Activated CD4-positive, alpha-beta T cell treated with anti-CD3 and anti-CD28 coated beads, Interleukin-2, amount 50 U/mL, for 48 hours (primary cell): ENCODE data around the gene IL4R.

Experiments
- DNase-seq, 2 experiments: peaks; one replicate each; pipeline ENCODE4 v3.0.0-alpha.2; 2020

Gene IL4R

DNA sequence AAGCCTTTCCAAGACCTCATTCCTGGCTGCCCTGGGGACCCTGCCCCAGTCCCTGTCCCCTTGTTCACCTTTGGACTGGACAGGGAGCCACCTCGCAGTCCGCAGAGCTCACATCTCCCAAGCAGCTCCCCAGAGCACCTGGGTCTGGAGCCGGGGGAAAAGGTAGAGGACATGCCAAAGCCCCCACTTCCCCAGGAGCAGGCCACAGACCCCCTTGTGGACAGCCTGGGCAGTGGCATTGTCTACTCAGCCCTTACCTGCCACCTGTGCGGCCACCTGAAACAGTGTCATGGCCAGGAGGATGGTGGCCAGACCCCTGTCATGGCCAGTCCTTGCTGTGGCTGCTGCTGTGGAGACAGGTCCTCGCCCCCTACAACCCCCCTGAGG lies 49.5 kb downstream of the IL4R start:
- DNase-seq, result no peak

DNA sequence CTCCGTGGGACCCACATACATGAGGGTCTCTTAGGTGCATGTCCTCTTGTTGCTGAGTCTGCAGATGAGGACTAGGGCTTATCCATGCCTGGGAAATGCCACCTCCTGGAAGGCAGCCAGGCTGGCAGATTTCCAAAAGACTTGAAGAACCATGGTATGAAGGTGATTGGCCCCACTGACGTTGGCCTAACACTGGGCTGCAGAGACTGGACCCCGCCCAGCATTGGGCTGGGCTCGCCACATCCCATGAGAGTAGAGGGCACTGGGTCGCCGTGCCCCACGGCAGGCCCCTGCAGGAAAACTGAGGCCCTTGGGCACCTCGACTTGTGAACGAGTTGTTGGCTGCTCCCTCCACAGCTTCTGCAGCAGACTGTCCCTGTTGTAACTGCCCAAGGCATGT lies 50.0 kb downstream of the IL4R start:
- no peak for DNase-seq

DNA sequence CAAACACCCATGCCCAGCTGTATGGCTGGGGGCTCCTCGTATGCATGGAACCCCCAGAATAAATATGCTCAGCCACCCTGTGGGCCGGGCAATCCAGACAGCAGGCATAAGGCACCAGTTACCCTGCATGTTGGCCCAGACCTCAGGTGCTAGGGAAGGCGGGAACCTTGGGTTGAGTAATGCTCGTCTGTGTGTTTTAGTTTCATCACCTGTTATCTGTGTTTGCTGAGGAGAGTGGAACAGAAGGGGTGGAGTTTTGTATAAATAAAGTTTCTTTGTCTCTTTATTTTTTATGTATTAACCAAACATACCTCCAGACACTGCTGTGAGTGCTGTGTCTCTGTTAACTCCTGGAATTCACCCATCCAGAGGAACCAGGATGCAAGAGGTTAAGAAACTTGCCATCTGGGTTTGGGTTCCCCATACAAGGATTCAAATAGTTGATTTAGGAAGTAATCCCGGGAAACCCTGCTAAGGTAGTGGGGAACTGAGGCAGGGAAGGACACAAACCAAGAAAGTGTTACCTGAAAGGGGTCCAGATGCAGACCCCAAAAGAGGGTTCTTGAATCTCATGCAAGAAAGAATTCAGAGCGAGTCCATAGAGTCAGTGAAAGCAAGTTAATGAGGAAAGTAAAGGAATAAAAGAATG lies 50.8 kb downstream of the IL4R start:
- DNase-seq, result no peak

DNA sequence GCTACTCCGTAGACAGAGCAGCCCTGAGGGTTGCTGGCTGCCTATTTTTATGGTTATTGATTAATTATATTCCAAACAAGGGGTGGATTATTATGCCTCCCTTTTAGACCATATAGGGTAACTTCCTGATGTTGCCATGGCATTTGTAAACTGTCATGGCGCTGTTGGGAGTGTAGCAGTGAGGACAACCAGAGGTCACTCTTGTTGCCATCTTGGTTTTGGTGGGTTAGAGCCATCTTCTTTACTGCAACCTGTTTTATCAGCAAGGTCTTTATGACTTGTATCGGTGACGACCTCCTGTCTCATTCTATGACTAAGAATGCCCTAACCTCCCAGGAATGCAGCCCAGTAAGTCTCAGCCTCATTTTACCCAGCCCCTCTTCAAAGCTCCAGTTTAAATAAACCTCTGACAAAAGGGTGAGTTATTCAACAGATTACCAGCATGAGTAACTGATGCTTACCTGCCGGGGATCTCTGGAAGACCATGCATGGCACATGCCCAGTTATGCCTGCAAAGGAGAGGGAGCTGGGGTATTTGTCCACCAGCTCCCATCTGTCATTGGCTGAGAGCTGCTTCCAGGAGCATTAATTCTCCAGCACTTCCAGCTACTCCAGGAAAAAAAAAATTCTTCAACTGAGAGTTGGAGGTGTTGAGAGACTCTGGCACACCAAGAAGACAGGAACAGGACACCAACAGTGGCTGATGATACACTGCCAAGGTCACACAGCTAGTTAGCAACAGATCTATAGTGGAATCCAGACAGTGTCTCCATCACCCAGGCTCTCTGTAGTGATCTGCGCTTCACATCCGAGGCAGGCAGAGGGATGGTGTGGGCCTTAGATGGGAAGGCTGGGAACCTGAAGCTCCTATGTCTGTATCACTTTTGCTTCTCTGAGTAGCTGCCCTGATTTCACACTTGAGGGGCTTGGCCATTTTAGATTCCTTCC lies 51.6 kb downstream of the IL4R start:
- no peak for DNase-seq

DNA sequence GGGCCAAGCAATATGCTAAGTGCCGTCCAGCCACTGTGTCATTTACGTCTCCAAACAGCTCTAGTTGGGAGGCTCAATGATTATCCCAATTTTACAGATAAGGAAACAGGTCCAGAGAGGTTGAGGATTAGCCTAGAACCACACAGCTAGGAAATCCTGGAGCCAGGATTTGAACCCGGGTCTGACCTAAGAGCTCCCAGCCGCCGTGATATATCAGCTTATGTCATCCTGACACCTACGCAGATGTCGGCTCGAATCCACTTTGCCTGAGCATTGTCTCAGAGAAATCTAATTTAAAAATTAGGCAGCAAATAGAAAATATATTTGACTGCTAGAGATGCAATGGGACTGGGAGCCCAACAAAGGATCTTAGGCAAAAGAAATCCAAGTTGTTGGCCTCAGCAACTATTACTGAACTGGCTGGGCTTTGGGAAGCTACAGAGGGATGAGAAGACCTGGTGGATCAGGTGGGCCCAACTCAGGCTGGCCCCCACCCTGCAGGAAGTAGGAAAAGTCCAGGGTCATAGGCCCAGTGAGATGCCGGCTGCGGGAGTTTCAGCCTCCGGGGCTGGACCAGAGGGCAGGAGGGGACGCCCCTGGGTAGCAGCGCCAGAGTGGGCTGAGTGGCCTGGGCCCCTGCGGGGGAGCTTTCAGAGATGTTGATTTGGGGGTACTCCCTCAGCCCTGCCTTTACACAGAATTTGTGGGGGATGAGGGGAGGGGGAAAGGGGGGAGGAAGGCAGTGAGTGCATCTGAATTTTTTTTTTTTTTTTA lies 53.1 kb downstream of the IL4R start:
- peak; percentile 49 to 58 for DNase-seq

DNA sequence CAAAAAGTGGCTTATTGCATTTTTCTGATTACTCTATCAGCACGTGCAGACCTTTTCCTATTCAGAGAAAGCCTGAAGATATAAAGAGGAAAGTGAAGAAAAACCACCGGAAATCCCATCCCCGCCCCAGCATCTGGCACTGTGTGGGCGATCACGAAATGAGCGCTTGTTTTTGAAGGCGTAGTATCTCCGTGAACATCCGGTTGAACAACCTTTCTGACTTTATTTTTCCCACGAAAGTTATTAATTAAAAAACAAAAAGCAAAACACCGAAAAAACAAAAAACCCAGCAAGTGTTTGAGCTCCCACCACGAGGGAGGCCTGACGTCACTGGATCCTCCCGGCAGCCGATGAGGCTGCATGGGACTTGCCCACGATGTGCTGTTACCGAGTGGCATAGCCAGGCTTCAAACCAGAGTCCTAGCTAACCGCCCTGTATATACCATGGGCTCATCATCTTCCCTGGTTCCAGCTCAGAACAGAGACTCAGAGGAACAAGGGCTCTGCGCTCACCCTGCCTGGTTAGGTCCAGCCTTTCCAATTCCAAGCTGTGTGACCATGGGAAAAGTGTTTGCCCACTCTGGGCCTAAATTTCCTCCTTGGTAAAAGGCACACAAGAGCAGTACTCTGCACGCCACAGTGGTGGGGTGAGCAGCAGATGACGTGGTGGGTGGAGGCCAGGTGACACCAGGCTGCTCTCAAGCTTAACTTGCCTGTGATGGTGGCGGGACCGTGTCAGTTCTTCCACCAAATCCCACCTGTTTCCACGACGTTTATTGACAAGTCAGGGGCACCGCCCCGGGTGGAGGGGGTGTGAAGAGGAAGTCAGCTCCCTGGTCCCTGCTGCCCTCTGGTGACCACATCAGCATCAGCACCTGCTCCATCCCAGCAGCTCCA lies 53.9 kb downstream of the IL4R start:
- DNase-seq, result peak; percentile 88 to 93

DNA sequence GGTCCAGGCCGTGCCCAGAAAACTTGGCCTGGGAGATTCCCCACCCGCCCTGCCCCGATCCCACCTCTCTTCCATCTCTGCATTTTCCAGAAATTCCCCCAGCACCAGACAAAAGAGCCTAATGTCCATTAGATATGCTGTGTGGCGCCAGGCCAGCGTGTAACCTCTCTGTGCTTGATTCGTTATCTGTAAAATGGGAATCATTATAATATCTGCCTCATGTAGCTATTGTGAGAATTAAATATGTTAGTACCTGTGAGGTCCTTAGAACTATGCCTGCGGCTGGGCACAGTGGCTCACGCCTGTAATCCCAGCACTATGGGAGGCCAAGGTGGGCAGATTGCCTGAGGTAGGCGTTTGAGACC lies 54.6 kb downstream of the IL4R start:
- no peak for DNase-seq

DNA sequence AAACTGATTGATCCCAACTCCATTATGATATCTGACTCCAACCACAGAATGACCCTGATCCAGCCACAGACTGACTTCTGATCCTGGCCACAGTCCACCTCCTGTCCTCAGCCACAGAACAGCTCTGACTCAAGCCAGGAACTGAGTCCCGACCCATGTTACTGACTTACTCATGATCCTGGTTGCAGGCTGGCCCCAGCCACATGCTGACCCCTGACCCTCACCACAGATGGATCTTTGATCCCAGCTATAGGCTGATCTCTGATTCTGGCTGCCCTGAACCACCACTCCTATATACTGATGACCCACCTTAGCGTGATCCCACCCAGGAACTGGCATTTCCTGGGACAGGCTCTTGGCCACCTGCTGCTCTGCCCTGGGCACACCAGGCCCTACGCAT lies 56.0 kb downstream of the IL4R start:
- no peak for DNase-seq

DNA sequence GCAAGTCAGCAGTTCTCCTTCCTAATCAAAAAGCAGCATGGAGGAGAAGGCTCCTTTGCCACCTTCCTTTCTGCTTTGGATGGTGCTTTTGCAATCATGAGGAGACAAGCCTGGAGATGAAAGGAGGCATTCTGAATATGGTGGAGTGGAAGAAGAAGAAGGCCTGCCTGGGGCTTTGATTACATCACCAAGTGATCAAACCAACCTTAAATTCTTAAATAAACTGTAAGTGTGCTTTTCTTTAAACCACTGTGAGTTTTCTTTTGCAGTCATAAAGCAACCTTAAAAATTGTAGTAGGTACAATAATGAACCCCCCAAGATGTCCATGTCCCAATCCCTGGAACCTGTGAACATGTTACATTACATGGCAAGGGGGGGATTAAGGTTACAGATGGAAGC lies 56.5 kb downstream of the IL4R start:
- no peak for DNase-seq

DNA sequence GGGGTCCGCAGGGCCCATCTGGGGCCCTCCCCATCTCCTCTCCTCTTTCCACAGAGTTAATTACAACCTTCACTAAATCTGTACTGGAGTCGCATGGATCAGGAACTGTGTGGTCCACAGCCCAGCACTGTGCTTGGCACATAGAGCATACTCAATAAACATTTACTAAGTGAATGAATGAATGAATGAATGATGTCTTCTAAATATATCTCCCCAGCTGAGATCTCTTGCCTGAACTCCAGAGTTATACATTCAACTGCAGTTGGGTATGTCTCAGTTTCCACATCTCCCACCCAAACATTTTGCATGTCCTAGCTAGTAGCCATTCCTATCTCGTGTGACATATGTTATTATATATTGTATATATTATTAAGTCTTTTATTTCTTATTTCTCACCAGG lies 59.5 kb downstream of the IL4R start:
- DNase-seq, result no peak

DNA sequence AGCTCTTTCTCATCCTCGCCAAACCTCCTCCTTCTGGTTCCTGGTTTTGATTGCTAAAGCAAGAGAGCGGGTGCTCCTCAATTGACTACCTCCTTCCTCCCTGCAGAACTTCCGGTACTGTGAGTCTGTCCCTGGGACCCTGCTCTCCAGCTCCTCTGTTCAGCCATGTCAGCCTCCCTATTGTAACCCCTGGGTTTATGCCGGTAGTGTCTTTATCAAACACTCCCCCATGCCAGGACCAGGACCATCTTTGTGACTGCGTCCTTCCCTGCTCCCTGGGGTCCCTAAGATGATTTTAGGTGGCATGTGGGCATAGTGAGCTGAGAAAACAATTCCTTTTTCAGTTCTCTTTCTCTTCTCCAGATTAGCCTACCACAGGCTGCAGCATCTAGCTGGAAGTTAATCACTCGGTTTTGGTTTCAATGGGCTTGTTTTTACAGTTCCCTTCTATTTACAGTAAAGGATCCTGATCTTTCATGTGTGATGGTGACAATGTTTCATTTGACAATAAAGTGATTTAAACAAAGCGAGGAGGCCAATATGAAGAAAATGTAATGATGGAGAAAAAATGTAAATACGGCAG lies 60.5 kb downstream of the IL4R start:
- DNase-seq, result peak in 1 of 2 experiments; percentile 41

DNA sequence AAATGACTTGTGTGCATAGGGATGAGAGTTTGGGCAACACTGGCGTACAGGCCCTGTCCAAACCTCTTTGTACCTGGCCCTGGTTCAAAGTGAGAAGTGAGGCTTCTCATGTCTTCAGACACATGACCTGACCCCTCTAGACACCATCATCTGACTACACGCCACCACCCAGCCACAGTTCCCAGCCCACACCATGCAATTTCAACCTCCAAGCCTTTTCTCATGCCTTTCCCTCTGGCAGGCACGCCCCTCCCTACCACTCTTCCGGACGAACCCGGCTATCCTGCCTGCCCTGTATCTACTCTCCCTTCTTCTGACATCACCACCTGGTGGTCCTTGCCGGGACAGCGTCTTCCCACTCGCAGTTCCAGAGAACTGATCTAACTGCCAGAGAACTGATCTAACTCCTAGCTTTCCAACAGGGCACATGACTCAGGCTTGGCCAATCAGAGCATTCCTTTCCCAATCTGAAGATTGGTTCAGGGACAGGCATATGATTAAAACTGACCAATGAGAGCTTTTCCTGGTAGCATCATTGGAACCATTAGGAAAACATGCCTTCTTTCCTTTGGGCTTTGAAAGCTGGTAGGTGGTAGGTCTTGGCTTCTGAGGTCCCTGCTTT lies 61.1 kb downstream of the IL4R start:
- DNase-seq, result peak; percentile 73 to 78

DNA sequence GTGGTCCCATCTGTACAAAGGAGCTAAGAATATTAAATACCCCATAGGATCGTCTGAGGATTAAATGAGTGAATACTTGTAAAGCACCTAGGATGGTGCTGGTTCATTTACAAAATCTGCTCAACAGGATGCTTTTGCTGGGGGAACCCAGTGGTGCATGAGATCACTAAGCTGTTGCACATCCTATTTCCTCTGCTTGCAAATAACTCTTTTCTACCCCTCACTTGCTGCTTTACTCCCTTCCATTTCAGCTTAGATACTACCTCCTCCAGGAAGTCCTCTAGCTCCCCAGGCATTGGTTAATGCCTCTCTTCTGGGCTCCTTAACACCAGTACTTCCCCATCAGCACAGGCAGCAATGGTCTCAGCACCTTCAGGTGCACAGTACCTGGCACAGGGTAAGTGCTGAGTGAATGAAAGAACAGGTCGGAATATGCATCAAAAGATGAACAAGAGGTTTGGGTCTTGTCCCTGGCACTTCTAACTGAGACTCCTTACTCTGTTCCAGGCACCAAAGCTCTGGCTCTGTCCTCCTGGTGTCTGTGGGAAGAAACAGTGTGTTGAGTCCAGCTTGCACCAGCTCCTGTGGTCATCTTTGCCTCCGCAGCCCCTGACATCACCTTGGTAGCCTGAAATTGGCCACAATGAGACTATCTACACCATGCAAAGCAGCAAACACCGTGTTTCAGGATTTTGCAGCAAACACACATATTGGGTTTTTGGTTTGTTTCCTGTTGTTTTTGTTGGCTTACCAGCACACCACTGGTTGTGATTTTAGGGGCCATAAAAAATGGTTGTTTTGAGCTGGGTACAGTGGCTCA lies 64.1 kb downstream of the IL4R start:
- DNase-seq, result peak in 1 of 2 experiments; percentile 7

DNA sequence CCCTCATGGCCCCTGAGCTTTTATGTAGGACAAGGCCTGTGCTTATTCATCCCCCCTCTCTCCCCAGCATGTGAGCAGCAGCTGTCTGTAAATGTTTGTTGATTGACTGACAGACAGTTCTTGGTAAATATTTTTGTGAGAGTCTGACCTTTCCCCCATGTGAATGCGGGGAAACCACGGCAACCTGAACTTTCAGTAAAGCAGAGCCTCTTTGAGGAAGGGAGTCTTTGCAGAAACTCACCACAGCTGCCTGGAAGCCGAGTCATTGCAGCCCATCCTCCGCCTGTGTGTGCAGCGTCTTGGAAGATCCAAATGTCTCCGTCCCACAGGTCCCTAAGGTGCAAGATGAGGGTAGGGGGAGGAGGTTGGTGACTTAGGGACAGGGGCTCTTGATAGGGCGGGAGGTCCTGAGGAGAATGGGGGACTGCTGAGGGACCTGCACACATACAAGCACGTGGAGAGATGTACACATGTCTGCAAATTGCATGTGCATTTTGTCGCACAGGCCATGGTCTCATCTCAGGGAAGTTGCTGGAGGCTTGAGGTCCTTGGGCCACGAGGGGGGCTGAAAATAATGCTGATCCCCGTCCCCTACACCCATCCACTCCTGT lies 65.2 kb downstream of the IL4R start:
- DNase-seq, result peak in 1 of 2 experiments; percentile 52

DNA sequence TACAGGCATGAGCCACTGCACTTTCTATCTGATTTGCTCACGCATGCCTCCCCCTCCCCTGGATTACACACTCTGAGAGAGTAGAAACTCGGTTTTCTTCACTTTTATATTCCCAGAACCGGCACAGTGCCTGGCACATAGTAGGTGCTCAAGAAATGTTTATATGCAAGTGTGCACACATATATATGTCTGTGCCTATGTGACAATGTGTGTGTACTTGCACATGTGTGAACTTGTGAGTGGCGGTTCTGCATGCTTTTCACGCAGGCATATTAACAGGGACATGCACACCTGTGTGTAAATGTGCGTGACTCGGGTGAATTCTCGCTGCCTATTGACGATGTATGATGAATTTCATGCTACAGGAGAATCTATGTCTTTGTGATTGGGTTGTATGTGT lies 66.1 kb downstream of the IL4R start:
- peak in 1 of 2 experiments; percentile 1 for DNase-seq

DNA sequence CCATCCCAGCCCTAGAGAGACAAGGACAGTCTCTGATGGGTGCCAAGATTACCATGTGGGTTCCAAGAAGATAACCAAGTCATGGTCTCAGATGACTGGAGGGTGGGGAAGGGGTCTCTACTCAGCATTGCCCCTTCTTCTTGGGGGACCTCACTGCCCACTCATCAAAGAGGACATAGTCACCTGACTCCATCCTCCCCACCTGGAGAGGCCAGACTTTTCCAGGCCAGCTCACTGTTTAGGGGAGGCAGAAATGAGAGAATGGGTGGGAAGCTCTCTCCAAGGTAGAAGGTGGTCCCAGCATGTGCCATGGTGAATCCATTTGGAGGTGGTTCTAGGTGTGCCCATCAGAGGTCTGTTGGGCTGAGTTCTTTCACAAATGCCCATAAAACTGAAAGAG lies 67.5 kb downstream of the IL4R start:
- peak in 1 of 2 experiments; percentile 2 for DNase-seq

DNA sequence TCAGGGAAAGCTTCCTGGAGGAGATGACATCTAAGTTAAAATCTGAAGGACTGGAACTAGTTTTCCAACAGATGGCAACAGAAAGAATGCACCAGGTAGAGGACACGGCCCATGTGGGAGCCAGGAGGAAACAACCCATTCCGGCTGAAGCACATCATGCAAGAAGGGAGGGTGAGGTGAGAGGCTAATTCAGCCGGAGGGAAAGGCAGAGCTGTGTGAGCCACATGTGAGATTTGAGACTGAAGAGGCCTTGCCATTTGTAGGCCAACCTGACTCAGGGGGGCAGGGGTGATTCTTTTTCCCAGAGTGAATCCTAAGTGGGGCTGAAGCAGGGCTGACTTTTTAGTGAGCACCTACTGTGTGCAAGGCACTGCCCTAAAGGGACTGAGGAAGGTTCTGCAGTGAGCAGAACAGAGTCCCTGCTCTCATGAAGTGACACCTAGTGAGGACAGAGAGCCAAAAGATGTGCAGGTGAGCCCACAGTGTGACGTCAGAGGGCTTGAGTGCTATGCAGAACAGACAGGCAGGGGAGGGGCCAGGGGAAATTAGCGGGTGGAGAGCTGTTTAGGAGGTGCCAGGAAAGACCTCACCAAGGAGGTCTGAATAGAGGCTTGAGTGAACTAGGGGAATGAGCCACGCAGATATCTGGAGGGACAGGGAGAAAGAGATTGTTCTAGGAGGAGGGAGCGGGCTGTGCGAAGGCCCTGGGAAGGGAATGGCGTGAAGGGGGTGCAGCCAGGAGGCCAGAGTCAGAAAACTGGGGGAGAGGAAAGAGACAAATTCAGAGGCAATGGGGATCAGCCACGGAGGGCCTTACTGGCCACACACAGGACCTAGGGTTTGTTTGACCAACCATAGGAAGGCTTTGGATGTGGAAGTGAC lies 68.4 kb downstream of the IL4R start:
- peak in 1 of 2 experiments; percentile 2 for DNase-seq

DNA sequence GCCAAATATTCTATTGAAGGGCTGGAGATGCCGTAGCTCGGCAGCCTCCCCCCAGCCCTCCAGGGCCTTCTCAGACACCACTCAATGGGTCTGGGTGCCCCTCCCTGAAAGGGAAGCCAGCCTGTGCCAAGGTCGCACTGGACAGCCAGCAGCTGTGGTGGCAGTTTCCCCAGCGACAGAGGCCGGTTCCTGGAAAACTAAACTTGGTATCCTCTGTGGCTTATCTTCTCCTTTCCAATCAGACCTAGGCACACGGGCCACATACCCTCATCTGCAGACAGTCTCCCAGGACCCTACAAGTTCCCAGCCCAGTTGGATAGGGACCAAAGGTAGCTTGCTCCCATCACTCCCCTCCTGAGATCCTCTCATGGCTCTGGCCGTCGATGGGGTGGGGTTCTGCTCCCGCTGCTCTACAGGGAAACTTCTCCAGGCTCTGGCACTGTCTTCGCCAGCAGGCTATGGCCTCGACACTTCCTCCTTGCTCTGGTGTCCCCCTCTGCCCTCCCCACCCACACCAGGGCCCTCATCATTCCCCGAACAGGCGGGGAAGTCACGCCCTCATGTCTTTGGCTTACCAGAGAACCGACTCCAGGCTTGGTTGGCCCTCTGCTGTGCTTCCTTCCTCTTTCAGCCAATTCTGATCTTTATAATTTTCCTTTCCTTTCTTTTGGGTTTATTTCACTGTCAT lies 69.9 kb downstream of the IL4R start:
- no peak for DNase-seq

DNA sequence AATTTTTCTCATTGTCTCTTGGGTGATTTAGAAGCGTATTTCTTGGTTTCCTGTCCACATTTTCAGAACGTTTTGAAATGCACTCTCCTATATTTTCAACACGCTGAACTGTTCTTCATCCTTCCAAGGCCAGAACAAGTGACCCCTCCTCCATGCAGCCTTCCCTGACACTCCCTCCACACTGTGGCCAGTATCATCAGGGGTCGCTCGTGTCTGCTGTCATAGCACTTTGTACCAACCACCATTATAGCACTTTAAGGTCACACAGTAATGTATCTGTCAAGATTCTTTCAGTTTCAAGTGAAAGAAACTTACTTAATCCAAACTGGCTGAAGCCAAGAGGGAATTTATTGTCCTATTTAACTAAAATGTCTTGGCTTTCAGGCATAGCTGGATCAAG lies 70.7 kb downstream of the IL4R start:
- no peak for DNase-seq
